ENCODE data around the gene DHX35.

- TF ChIP-seq, protein P1, sequence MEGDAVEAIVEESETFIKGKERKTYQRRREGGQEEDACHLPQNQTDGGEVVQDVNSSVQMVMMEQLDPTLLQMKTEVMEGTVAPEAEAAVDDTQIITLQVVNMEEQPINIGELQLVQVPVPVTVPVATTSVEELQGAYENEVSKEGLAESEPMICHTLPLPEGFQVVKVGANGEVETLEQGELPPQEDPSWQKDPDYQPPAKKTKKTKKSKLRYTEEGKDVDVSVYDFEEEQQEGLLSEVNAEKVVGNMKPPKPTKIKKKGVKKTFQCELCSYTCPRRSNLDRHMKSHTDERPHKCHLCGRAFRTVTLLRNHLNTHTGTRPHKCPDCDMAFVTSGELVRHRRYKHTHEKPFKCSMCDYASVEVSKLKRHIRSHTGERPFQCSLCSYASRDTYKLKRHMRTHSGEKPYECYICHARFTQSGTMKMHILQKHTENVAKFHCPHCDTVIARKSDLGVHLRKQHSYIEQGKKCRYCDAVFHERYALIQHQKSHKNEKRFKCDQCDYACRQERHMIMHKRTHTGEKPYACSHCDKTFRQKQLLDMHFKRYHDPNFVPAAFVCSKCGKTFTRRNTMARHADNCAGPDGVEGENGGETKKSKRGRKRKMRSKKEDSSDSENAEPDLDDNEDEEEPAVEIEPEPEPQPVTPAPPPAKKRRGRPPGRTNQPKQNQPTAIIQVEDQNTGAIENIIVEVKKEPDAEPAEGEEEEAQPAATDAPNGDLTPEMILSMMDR (IDR thresholded peaks at IDR 0.05), result no peak
- TF ChIP-seq POLR2A (IDR thresholded peaks at IDR 0.05), result no peak
Observed at GRCh38 chr20:39066471-39067242, 104.5 kb downstream of the DHX35 start.

Data from tibial nerve (tissue), 3 donors.